Right lobe of liver (tissue), 6 donors: ENCODE data around the gene FHIT. TPM values are rescaled to one million over a fixed set of nuclear protein-coding genes. Genes with fewer than 3 reads are reported as not detected.

Experiments
- ATAC-seq, 4 donors: fragments of 200-7000 bp; cut with Tn5 transposase; one replicate each; pipeline ENCODE4 v1.9.1; 2020; ENCODE audit warnings: mild to moderate bottlenecking in 4 of 4, moderate library complexity in 4 of 4
- DNase-seq, 3 donors: peaks; one replicate each; pipeline ENCODE4 v3.0.0-alpha.2; 2020
- H3K27ac ChIP-seq, 3 donors: fragments of 200-600 bp; one replicate each; pipeline ENCODE4 v1.8.0; 2022
- H3K27me3 ChIP-seq, 2 donors: fragments of 200-600 bp; one replicate each; pipeline ENCODE4 v1.8.0; 2022
- H3K36me3 ChIP-seq, 4 donors: fragments of 200-600 bp; sonication (generic) in 1 of 4; one replicate each; pipeline versions ENCODE4 v1.5.1 to v1.8.0; 2017 to 2022; ENCODE audit warnings: control low read depth in 1 of 4
- H3K4me1 ChIP-seq, 4 donors: fragments of 200-600 bp; sonication (generic) in 1 of 4; one replicate each; pipeline versions ENCODE4 v1.5.1 to v1.8.0; 2017 to 2022; ENCODE audit warnings: control low read depth in 1 of 4
- H3K4me3 ChIP-seq, 3 donors: fragments of 200-600 bp; one replicate each; pipeline ENCODE4 v1.8.0; 2022
- H3K9me3 ChIP-seq, 4 donors: fragments of 200-600 bp; sonication (generic) in 1 of 4; one replicate each; pipeline versions ENCODE4 v1.5.1 to v1.8.0; 2017 to 2022; ENCODE audit warnings: control low read depth in 1 of 4
- CTCF ChIP-seq, 4 donors: fragments of 200-600 bp in 3 of 4; fragments of 450-650 bp in 1 of 4; IDR thresholded peaks; one replicate each; pipeline versions ENCODE4 v1.5.1 to v1.8.0; 2016 to 2022; ENCODE audit warnings: antibody characterized with exemption in 4 of 4, mild to moderate bottlenecking in 2 of 4
- POLR2A ChIP-seq: fragments of 450-650 bp; IDR thresholded peaks from one replicate; pipeline ENCODE4 v1.6.1; 2017; ENCODE audit warnings: antibody characterized with exemption, mild to moderate bottlenecking
- WGBS: methylation state at CpG from one replicate; pipeline ENCODE4 v1.1.6; 2018; ENCODE audit warnings: low coverage, low lambda C conversion rate; ENCODE audit not compliant: insufficient coverage; ENCODE audit errors: missing lambda C conversion rate; 5-methylcytosine and 5-hydroxymethylcytosine counted together
- intact Hi-C, 2 donors: fragments of 100-400 bp; cut with DNase I; formaldehyde crosslinking; loops; one replicate each; pipeline versions ENCODE4 v1.11.2 to v1.14.1; 2022
- total RNA-seq, 6 experiments: library from RNA; depleted of rRNA in 2 of 6; stranded (reverse); fragments of >200 nt in 2 of 6; fragmentation: NEBNext Ultra II Directional in 3 of 6; extraction: Animal tissue kit (Norgen Biotek cat#: 25700) in 3 of 6; gene quantifications; one replicate each; pipeline versions ENCODE4 v1.1.0 to v1.2.4, GENCODE V29; 2016 to 2023
- donor health status: DM: no; HTN: yes; CAD: no.
- donor health status: DM: no; HTN: no; CAD: no.
- donor health status: DM: no; HTN: no; CAD: no.
- donor health status: DM: no; HTN: yes; CAD: no.
- donor health status: DM: no; HTN: yes; CAD: no.

The FHIT gene
- total RNA-seq, 6 experiments from 2014 or later: 6.6 to 11.2 (median 8.0) TPM

DNA sequence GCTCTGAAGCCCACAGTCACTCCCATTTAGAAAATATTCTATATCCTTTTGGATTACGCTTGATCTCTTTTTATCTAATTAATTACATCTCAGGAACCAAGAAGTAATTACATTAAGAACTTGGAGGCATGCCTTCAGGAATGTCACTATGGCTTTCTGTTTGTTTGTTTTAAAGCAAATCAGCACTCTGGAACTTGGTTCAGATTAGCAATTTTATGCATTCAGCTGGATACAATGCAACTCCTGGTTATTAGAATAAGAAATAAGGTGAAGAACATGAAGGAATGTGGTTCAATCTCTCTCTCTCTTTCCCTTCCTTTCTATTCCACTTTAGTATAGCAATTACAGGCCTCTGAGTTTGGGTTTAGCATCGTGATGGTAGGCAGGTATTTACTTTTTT is 235.8 kb downstream of the FHIT start:
- H3K36me3 ChIP-seq: no peaks in the 10 kb centered on the region
- H3K27ac ChIP-seq: no peak overlapping the region
- WGBS: 69% methylated on average over 2 of the region's 2 CpGs
- ATAC-seq: no peak
- TF ChIP-seq CTCF (IDR thresholded peaks at IDR 0.05) (no peak), POLR2A (no peak)
- no peak overlapping the region for H3K4me3 ChIP-seq
- no peaks in the 10 kb centered on the region for H3K4me1 ChIP-seq
- H3K27me3 ChIP-seq: no peaks in the 10 kb centered on the region
- intact Hi-C loops: no loop called here
- H3K9me3 ChIP-seq: no peaks in the 10 kb centered on the region
- no peak for DNase-seq

DNA sequence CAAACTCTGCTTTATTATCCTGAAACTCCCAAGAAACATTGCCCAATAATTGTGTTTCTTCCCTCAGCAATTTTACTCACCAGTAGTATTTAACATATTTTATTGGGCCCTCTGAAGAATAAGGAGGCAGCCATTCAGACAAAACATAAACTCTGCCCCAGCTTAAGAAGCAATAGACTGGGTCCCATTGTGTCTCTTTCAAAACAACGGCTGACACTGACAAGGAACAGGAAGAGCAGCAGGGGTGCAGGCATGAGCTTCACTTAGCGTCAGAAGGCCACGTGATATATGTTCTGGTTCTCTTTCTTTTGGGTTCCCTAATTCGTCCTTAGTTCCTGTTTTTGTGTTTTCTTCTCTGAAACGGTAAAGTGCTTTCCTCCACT is 242.3 kb downstream of the FHIT start:
- DNase-seq: no peak
- H3K27me3 ChIP-seq: no peaks in the 10 kb centered on the region
- H3K4me1 ChIP-seq: no peaks in the 10 kb centered on the region
- H3K27ac ChIP-seq: no peak overlapping the region
- ATAC-seq: peak; percentile 47 to 70 (median 58)
- whole genome bisulfite sequencing: 56% methylated on average over 5 of the region's 5 CpGs
- H3K36me3 ChIP-seq: no peaks in the 10 kb centered on the region
- intact Hi-C loops: no loop called here
- H3K9me3 ChIP-seq: no peaks in the 10 kb centered on the region
- no peak for TF ChIP-seq POLR2A
- TF ChIP-seq CTCF (IDR thresholded peaks at IDR 0.05): no peak
- no peak overlapping the region for H3K4me3 ChIP-seq

DNA sequence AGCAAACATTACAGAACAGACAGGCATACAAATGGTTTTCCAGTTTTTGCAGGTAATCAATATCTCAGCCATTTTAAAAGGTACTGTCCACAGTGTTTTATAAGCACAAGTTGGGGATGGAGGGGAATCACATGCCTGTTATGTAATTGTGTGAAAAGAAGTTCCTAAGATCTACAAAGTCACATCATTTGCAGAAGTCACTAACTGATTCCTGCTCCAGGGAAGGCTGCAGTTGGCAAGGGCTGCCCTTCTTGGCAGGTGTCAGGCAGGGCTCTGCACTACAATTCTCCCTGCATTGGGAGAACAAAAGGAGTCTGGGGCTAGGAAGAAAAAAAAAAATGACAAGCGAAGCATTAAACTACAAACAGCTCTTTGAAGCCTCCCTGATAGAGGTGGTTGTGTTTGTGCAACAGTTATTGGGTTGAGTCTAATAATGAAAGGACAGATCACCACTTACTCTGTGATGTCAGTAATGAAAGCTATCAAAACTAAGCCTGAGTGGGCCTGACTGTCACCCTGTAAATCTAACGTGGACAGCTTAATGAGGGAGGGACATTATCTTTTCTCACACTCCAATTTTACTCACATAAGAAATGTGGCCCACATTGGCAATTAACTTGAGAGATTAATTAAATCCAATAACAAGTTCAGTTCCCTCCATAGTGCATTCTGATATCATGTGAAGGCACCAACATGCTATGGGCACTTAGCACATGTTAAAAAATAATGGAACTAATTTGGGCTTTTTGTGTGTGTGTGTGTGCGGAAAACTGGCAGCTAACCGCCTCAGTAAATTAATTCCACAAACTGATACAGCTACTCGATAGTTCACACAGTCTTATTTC is 242.9 kb downstream of the FHIT start:
- no peak for DNase-seq
- H3K27ac ChIP-seq: no peak overlapping the region
- WGBS: 84% methylated on average over 5 of the region's 5 CpGs
- intact Hi-C loops: no loop called here
- no peaks in the 10 kb centered on the region for H3K36me3 ChIP-seq
- H3K4me1 ChIP-seq: no peaks in the 10 kb centered on the region
- ATAC-seq: peak in 1 of 4 donors; percentile 17
- H3K27me3 ChIP-seq: no peaks in the 10 kb centered on the region
- TF ChIP-seq POLR2A (no peak), CTCF (IDR thresholded peaks at IDR 0.05) (no peak)
- H3K4me3 ChIP-seq: no peak overlapping the region
- H3K9me3 ChIP-seq: no peaks in the 10 kb centered on the region

DNA sequence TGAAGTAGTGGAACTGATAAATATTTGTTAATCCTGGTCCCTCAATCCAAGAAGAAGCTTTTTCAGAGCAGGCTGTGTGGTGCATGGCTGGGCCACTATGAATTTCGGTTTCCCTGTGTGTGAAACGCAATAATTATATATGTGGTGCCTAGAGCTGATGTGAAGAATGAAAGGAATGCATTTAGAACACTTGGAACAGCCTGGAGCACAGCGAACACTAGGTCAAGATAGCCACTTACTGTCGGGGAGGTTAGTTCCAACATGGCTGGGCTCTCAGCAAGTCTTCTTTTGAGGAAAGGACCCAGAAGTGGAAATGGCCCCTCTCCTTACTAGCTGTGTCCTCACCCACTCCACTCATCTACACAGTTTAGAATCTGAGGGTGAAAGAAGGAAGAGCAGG is 245.7 kb downstream of the FHIT start:
- no peaks in the 10 kb centered on the region for H3K36me3 ChIP-seq
- no peaks in the 10 kb centered on the region for H3K4me1 ChIP-seq
- no peak for ATAC-seq
- H3K4me3 ChIP-seq: no peak overlapping the region
- 100% methylated on average over 1 of the region's 4 CpGs for WGBS
- H3K27ac ChIP-seq: no peak overlapping the region
- no peak for DNase-seq
- TF ChIP-seq CTCF (IDR thresholded peaks at IDR 0.05) (no peak), POLR2A (no peak)
- no peaks in the 10 kb centered on the region for H3K27me3 ChIP-seq
- no peaks in the 10 kb centered on the region for H3K9me3 ChIP-seq
- intact Hi-C loops: no loop called here
